Posterior vena cava (tissue), 2 donors: Measurements from ENCODE around the gene DRD3. TPM values are rescaled to one million over a fixed set of nuclear protein-coding genes. Genes with fewer than 3 reads are reported as not detected.

Experiments
- DNase-seq: peaks from one replicate; pipeline ENCODE4 v3.0.0-alpha.2; 2020; ENCODE audit warnings: low spot score
- intact Hi-C, 2 donors: fragments of 100-400 bp; cut with DNase I; formaldehyde crosslinking; loops; one replicate each; pipeline versions ENCODE4 v1.14.1 to v1.14.2; 2022 to 2023
- total RNA-seq, 2 donors: library from RNA; stranded (reverse); fragmentation: NEBNext Ultra II Directional; extraction: Animal tissue kit (Norgen Biotek cat#: 25700); gene quantifications; one replicate each; pipeline ENCODE4 v1.2.1, GENCODE V29; 2021
- donor health status: DM: yes; HTN: yes; CAD: no.
- donor health status: DM: yes; HTN: yes; CAD: no.

DRD3 gene
- total RNA-seq, 2 donors from 2014 or later = not detected

GRCh38 chr3:114092151-114093015, 86.5 kb downstream of the DRD3 start:
- DNase-seq = no peak
- intact Hi-C loops = no loop called here

DNA sequence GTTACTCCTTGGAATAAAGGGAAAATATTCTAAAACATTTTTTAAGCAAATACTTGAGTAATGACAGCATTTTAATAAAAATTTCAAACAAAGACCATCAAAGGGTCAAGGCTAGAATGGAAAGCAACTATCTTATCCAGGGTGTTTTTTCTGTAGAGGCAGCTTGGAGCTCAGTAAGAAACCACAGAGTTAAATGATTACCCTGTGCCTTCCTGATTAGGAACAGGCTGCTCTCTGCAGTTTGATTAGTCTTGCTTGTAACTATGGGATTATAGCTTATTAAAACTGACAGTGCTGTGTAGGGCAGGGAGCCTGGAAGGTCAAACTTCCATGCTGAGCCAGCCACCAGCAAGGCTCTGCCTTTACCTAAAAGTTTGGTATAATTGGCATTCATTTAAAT, 89.2 kb downstream of the DRD3 start:
- intact Hi-C loops = no loop called here
- no peak for DNase-seq

DNA sequence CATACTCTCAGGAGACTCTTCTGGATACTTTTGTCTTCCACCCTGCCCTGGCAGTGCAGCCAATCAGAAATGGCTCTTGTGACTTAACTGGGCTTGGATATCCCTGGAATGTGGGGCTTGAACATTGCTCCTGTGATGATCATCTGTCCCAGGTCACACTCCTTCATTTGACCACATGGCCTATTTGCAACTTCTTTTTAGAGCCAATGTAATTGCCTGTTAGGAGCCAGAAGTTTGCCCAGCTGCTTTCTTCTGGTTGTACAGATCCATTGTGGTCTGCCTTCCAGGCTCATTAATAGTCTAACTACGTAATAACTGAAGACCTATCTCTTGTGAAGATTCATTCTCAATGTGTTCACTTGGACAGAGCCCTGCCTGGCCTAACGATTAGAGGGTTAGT, 92.5 kb downstream of the DRD3 start:
- intact Hi-C loops = no loop called here
- no peak for DNase-seq

GRCh38 chr3:114083112-114083511, 95.7 kb downstream of the DRD3 start:
- DNase-seq = no peak
- intact Hi-C loops = no loop called here

DNA sequence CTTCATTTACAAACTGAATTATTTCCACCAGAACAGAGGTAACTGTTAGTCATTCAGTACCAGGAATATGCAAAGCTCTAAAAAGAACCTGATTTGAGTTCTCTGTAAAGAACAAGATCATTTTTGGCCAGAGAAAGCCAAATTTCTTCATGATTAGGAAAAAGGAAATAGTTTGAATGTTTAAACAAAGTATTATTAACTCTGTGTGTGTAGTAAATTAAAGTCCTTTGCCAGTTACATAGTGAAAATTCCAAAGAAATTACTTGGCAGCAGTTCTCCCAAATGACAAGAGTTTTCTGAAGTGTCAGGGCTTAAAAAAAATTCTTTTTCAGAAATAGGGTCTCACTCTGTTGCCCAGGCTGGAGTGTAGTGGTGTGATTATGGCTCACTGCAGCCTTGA, 97.8 kb downstream of the DRD3 start:
- no peak for DNase-seq
- intact Hi-C loops = no loop called here

DNA sequence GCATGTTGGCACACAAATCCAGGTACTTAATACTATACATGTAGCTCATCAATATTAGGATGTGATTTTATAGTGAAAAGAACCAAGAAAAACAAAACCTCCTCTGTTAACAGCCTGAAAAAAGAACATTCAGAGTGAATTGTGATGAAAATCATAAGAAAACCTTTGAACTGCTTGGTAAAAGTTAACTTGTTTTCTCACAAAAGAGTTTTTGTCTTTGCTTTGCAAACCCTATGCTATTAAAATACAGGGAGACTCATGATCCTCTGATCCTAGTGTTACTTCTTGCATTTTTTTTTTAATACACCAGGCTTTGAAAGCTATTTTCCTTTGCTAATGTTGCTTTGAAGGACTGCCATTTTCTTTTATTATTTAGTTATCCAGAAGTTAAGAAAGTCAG, 98.7 kb downstream of the DRD3 start:
- DNase-seq = no peak
- intact Hi-C loops = no loop called here

- intact Hi-C loops = no loop called here
- DNase-seq = no peak
Measured at GRCh38 chr3:114079761-114080160, 99.1 kb downstream of the DRD3 start.

- intact Hi-C loops = no loop called here
- no peak for DNase-seq
Measured at GRCh38 chr3:114078126-114078525, 100.7 kb downstream of the DRD3 start.

Other genes with a start within 250 kb of the DRD3 start
- gene ZDHHC23, start 231.0 kb downstream of the DRD3 start, total RNA-seq = 1 to 10 TPM in 1 of 2 donors, under 1 TPM in 1; 0.93 to 2.3 TPM
- gene CCDC191, start 122.5 kb downstream of the DRD3 start, total RNA-seq = 1 to 10 TPM; 2.7 to 3.5 TPM
- 10 to 100 TPM; 16.4 to 16.9 TPM for gene QTRT2, start 122.3 kb downstream of the DRD3 start, total RNA-seq
- not detected for gene ZNF80, start 58.5 kb upstream of the DRD3 start, total RNA-seq
- gene TIGIT, start 115.0 kb upstream of the DRD3 start, total RNA-seq = under 1 TPM; 0.48 to 0.60 TPM